Hepatocyte (in vitro differentiated cells): ENCODE measurements around the gene EFR3B.

Experiments used
- EZH2 ChIP-seq: fragments of 200-600 bp; sonication (generic); IDR thresholded peaks from 2 replicates; pipeline ENCODE4 v1.6.1; 2016; ENCODE audit warnings: antibody characterized with exemption, mild to moderate bottlenecking, borderline replicate concordance
- TF ChIP-seq, protein P1 (sequence below): fragments of 200-600 bp; sonication (generic); IDR thresholded peaks from 2 replicates; pipeline ENCODE4 v1.5.1; 2016; ENCODE audit warnings: antibody characterized with exemption, mild to moderate bottlenecking; ENCODE audit not compliant: poor library complexity

DNA sequence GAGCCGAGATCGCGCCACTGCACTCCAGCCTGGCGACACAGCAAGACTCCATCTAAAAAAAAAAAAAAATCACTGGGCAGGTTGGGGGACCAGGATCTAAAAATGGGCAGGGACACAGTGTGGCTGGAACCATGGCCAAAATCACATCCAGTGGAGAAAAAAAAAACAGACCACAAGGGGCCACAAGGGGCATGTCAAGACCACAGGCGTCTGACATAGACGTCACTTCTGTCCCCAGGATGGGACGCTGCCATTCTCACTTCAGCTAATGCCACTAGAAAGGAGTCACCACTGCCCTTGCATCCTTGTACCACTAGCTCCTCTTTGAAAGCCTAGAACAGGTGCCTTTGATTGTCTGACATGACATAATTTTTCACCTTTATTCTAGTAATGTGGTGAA, 129.0 kb downstream of the EFR3B start:
- no peak for TF ChIP-seq EZH2
- TF ChIP-seq, protein P1, sequence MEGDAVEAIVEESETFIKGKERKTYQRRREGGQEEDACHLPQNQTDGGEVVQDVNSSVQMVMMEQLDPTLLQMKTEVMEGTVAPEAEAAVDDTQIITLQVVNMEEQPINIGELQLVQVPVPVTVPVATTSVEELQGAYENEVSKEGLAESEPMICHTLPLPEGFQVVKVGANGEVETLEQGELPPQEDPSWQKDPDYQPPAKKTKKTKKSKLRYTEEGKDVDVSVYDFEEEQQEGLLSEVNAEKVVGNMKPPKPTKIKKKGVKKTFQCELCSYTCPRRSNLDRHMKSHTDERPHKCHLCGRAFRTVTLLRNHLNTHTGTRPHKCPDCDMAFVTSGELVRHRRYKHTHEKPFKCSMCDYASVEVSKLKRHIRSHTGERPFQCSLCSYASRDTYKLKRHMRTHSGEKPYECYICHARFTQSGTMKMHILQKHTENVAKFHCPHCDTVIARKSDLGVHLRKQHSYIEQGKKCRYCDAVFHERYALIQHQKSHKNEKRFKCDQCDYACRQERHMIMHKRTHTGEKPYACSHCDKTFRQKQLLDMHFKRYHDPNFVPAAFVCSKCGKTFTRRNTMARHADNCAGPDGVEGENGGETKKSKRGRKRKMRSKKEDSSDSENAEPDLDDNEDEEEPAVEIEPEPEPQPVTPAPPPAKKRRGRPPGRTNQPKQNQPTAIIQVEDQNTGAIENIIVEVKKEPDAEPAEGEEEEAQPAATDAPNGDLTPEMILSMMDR, result no peak
